ENCODE data around the gene CASP3.
"Not testable (repeated sequence)": the region's sequence is repeated elsewhere in the genome, so short reads cannot be mapped to it uniquely, and the experiment has no call there.

DNA sequence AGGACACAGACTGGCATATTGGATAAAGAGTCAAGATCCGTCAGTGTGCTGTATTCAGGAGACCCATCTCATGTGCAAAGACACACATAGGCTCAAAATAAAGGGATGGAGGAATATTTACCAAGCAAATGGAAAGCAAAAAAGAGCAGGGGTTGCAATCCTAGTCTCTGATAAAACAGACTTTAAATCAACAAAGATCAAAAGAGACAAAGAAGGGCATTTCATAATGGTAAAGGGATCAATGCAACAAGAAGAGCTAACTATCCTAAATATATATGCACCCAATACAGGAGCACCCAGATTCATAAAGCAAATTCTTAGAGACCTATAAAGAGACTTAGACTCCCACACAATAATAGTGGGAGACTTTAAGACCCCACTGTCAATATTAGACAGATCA lies 46.4 kb downstream of the CASP3 start:
- not testable (repeated sequence) for TF ChIP-seq ZNF274 (IDR thresholded peaks at IDR 0.05; ENCODE audit: low read depth, low read length); YY1 (IDR thresholded peaks at IDR 0.05; ENCODE audit: insufficient read depth, insufficient read length)

Data from NT2/D1 (cell line).